ENCODE results near the gene MTCL3.

The MTCL3 gene

DNA sequence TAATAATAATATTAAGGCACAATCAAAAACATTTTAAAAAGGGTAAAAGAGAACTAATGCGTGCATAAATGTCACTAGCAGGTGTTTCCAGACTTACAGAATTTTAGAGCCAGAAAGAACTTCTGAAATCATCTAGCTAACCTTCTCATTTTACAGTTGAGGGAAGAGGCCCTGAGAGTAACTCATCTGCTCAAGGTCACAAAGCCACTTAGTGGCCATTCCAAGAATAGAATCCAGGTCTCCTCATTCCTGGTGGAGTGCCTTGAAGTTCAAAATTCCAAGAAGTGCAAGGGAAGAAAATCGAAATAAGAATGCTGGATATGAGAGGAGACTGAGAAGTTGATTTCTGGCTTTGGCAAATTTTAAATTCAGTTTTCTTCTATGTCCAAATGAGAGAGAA lies 56.8 kb downstream of the MTCL3 start:
- no peak overlapping the region for H3K9ac ChIP-seq (ENCODE audit: low read length)
- no peak overlapping the region for H3K4me3 ChIP-seq (ENCODE audit: low read length)
- no peaks in the 10 kb centered on the region for H3K9me2 ChIP-seq (ENCODE audit: insufficient read depth, low read length)
- H3K79me2 ChIP-seq (replicated peaks; ENCODE audit: insufficient read depth, low read length), result peaks cover 11% of the 10 kb centered on the region
- H3K27ac ChIP-seq (ENCODE audit: low read length), result no peak overlapping the region
- no peaks in the 10 kb centered on the region for H3F3A ChIP-seq (ENCODE audit: insufficient read depth, low read length, poor library complexity, severe bottlenecking)
- TF ChIP-seq RAD21 (conservative IDR thresholded peaks at IDR 0.05) (no peak), EP300 (conservative IDR thresholded peaks at IDR 0.05; ENCODE audit: poor library complexity, severe bottlenecking) (no peak), EZH2 (IDR thresholded peaks at IDR 0.05; ENCODE audit: borderline replicate concordance, insufficient read depth, low read length, poor library complexity, severe bottlenecking) (no peak), POLR2AphosphoS5 (IDR thresholded peaks at IDR 0.05) (no peak), MXI1 (conservative IDR thresholded peaks at IDR 0.05; ENCODE audit: poor library complexity, severe bottlenecking) (no peak), SMC3 (conservative IDR thresholded peaks at IDR 0.05; ENCODE audit: poor library complexity) (no peak), TAF1 (IDR thresholded peaks at IDR 0.05; ENCODE audit: low read depth) (no peak)
- TF ChIP-seq, protein P1, sequence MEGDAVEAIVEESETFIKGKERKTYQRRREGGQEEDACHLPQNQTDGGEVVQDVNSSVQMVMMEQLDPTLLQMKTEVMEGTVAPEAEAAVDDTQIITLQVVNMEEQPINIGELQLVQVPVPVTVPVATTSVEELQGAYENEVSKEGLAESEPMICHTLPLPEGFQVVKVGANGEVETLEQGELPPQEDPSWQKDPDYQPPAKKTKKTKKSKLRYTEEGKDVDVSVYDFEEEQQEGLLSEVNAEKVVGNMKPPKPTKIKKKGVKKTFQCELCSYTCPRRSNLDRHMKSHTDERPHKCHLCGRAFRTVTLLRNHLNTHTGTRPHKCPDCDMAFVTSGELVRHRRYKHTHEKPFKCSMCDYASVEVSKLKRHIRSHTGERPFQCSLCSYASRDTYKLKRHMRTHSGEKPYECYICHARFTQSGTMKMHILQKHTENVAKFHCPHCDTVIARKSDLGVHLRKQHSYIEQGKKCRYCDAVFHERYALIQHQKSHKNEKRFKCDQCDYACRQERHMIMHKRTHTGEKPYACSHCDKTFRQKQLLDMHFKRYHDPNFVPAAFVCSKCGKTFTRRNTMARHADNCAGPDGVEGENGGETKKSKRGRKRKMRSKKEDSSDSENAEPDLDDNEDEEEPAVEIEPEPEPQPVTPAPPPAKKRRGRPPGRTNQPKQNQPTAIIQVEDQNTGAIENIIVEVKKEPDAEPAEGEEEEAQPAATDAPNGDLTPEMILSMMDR (IDR thresholded peaks at IDR 0.05; ENCODE audit: poor library complexity, severe bottlenecking), result no peak
- TF ChIP-seq, protein P2, sequence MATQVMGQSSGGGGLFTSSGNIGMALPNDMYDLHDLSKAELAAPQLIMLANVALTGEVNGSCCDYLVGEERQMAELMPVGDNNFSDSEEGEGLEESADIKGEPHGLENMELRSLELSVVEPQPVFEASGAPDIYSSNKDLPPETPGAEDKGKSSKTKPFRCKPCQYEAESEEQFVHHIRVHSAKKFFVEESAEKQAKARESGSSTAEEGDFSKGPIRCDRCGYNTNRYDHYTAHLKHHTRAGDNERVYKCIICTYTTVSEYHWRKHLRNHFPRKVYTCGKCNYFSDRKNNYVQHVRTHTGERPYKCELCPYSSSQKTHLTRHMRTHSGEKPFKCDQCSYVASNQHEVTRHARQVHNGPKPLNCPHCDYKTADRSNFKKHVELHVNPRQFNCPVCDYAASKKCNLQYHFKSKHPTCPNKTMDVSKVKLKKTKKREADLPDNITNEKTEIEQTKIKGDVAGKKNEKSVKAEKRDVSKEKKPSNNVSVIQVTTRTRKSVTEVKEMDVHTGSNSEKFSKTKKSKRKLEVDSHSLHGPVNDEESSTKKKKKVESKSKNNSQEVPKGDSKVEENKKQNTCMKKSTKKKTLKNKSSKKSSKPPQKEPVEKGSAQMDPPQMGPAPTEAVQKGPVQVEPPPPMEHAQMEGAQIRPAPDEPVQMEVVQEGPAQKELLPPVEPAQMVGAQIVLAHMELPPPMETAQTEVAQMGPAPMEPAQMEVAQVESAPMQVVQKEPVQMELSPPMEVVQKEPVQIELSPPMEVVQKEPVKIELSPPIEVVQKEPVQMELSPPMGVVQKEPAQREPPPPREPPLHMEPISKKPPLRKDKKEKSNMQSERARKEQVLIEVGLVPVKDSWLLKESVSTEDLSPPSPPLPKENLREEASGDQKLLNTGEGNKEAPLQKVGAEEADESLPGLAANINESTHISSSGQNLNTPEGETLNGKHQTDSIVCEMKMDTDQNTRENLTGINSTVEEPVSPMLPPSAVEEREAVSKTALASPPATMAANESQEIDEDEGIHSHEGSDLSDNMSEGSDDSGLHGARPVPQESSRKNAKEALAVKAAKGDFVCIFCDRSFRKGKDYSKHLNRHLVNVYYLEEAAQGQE (IDR thresholded peaks at IDR 0.05; ENCODE audit: borderline replicate concordance), result no peak
- H3K27me3 ChIP-seq (ENCODE audit: insufficient read depth, low read depth, low read length), result no peaks in the 10 kb centered on the region
- peaks cover 14% of the 10 kb centered on the region for H4K20me1 ChIP-seq (ENCODE audit: insufficient read depth)
- H2AFZ ChIP-seq (ENCODE audit: low read depth, low read length), result no peak overlapping the region
- no peaks in the 10 kb centered on the region for H3K9me3 ChIP-seq (ENCODE audit: low read length)
- no peak overlapping the region for H3K4me2 ChIP-seq (ENCODE audit: low read length)
- H3K36me3 ChIP-seq (ENCODE audit: insufficient read depth, low read length), result peaks cover 13% of the 10 kb centered on the region

DNA sequence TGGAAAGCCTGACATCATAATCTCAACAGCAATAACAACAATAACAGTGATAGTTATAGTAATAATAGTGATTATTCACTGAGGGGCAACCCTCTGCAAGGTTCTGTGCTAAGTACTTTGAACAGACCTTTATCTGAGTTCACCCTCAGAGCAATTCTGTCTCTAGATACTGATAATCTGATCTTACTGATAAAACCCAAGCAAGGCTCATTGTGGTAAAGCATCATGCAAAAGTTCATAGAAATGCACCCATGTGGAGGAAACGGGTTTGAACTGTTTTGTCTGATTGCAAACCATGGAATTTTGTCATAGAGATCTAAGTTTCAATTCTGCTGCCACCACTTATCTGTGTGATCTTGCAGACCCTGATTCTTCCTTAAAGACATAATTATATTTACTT lies 58.7 kb downstream of the MTCL3 start:
- no peaks in the 10 kb centered on the region for H3K27me3 ChIP-seq (ENCODE audit: insufficient read depth, low read depth, low read length)
- no peak overlapping the region for H3K4me3 ChIP-seq (ENCODE audit: low read length)
- peaks cover 9% of the 10 kb centered on the region for H3K36me3 ChIP-seq (ENCODE audit: insufficient read depth, low read length)
- no peak overlapping the region for H3K4me2 ChIP-seq (ENCODE audit: low read length)
- no peak overlapping the region for H2AFZ ChIP-seq (ENCODE audit: low read depth, low read length)
- no peaks in the 10 kb centered on the region for H3F3A ChIP-seq (ENCODE audit: insufficient read depth, low read length, poor library complexity, severe bottlenecking)
- H3K79me2 ChIP-seq (replicated peaks; ENCODE audit: insufficient read depth, low read length), result peaks cover 11% of the 10 kb centered on the region
- TF ChIP-seq TAF1 (IDR thresholded peaks at IDR 0.05; ENCODE audit: low read depth) (no peak), RAD21 (conservative IDR thresholded peaks at IDR 0.05) (no peak), SMC3 (conservative IDR thresholded peaks at IDR 0.05; ENCODE audit: poor library complexity) (no peak), EZH2 (IDR thresholded peaks at IDR 0.05; ENCODE audit: borderline replicate concordance, insufficient read depth, low read length, poor library complexity, severe bottlenecking) (no peak), EP300 (conservative IDR thresholded peaks at IDR 0.05; ENCODE audit: poor library complexity, severe bottlenecking) (no peak), MXI1 (conservative IDR thresholded peaks at IDR 0.05; ENCODE audit: poor library complexity, severe bottlenecking) (no peak), POLR2AphosphoS5 (IDR thresholded peaks at IDR 0.05) (no peak)
- TF ChIP-seq, protein P1 (IDR thresholded peaks at IDR 0.05; ENCODE audit: poor library complexity, severe bottlenecking), result no peak
- TF ChIP-seq, protein P2 (IDR thresholded peaks at IDR 0.05; ENCODE audit: borderline replicate concordance), result no peak
- no peak overlapping the region for H3K27ac ChIP-seq (ENCODE audit: low read length)
- no peaks in the 10 kb centered on the region for H3K9me3 ChIP-seq (ENCODE audit: low read length)
- no peak overlapping the region for H3K9ac ChIP-seq (ENCODE audit: low read length)
- H3K9me2 ChIP-seq (ENCODE audit: insufficient read depth, low read length), result no peaks in the 10 kb centered on the region
- H4K20me1 ChIP-seq (ENCODE audit: insufficient read depth), result peaks cover 14% of the 10 kb centered on the region
